ENCODE measurements around the gene RAPGEF1.
"Not testable (repeated sequence)": the region's sequence is repeated elsewhere in the genome, so short reads cannot be mapped to it uniquely, and the experiment has no call there.

Gene RAPGEF1

DNA sequence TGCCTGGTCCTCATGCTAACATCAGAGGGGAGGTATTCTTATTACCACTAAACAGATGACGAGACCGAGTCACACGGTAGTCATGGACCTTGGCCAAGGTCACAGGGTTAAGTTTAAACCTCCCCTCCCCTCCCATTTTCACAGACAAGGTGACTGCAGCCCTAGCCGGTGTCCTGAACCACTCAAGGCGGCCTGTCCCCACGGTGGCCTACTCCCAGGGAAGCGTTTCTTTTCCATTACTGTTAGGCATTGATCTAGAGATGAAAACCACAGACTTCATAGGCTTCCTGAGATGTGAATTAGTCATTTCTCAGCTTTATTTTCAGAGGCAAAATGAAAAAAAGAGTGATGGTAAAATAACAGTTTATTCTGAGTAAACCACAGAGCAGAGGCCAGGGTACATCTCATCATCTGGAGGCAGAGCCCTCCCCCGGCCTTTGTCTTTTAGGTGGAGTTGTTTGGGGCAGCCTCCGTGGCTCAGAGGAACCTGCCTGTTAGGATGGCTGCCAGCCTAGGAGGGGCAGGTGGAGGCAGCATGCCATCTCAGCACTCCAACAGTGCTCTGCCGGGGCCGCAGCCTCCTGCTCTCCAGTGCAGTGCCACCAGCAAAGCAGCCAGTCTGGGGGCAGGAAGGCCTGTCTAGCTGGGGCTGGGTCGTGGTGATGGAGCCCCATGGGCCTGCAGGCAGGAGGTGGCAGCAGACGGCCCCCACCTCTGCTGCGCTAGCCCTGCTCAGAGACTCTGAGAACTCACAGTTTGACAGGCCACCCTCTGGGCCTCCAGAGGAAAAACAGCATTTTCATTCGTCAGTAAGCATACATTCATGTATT lies 71.2 kb downstream of the RAPGEF1 start:
- DNase-seq: peak; percentile 88

DNA sequence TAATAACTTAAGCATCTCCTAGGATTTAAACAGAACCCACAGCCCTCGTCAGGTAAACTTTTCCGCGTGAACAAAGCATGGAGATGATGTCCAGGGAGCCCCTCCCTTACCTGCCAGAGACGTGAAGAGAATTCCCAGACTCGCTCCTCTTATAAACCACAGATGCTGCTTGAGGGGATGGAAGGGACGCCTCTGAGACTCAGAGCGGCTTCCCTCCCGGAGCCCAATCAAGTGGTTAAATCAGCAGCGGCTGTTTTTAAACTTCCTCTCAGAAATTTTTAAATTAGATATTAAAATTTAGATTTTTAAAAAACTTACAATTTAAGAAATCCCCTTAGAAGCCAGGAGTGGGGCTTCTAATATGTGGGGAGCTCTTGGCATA lies 71.8 kb downstream of the RAPGEF1 start:
- no peak for DNase-seq

- DNase-seq: peak; percentile 38
These were observed 72.3 kb downstream of the RAPGEF1 start for GRCh38 chr9:131667576-131667975.

DNA sequence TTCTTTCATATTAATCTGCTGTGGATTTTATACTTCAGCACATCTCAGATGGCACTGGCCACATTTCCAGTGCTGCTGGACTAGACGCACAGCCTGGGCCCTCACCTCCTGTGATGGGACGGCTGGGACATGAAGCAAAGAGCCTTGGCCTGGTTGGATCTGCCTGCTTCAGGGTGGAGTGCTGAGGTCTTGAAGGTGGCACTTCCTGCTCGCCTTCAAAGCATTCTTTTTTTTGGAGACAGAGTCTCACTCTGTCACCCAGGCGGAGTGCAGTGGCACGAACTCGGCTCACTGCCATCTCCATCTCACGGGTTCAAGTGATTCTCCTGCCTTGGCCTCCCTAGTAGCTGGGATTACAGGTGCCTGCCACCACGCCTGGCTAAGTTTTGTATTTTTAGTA lies 73.1 kb downstream of the RAPGEF1 start:
- DNase-seq: no peak

GRCh38 chr9:131666029-131666428 lies 73.8 kb downstream of the RAPGEF1 start:
- DNase-seq: no peak

DNA sequence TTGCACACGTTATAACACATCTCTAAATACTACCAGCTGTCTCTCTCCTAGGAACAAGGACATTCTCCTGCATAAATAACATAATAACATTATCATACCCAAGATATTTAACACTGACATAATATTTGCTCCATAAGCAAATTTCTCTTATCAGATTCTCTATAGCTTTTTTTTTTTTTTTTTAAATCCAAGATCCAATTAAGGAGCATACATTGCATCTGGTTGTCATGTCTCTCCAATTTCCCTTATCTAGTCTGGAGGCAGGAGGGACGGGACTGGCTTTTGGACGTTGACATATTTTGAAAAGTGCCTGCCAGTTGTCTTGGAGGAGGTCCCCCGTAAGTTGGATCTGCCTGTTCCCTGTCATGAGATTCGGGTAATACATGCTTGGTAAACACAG lies 76.6 kb downstream of the RAPGEF1 start:
- no peak for DNase-seq

GRCh38 chr9:131662289-131662621 lies 77.6 kb downstream of the RAPGEF1 start:
- DNase-seq: not testable (repeated sequence)

DNA sequence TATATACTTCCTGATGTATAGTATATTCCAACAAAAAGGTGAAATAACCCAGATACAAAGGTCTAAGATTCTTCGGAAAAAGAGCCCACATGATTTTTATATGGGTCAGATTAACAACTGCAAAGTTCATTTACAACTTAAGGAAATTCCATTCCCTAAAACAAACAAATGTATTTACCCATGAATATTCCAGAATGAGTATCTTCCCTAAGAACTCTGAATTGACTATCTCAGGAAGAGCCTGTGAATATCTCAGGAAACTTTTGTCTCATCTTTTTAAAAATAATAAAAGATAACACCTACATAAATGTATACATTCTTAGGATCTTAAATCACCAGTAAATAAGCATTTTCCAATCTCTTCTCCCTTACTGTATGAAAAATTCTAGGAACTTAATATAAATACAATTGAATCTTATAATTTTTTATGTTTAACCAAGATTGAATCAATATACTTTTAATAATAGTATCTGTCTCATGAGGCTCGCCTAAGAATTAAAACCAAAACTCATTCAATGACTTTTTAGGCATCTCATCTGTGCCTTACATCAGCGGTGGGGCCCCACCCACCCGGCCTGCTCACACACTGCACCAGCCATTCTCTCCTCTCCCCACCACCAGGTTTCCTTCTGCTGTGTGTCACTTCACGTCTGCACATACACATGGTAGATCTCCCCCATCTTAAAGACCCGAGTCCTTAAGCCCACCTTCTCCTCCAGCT lies 78.1 kb downstream of the RAPGEF1 start:
- DNase-seq: no peak

- peak; percentile 79 for DNase-seq
These were observed 79.1 kb downstream of the RAPGEF1 start for GRCh38 chr9:131660466-131661405.

DNA sequence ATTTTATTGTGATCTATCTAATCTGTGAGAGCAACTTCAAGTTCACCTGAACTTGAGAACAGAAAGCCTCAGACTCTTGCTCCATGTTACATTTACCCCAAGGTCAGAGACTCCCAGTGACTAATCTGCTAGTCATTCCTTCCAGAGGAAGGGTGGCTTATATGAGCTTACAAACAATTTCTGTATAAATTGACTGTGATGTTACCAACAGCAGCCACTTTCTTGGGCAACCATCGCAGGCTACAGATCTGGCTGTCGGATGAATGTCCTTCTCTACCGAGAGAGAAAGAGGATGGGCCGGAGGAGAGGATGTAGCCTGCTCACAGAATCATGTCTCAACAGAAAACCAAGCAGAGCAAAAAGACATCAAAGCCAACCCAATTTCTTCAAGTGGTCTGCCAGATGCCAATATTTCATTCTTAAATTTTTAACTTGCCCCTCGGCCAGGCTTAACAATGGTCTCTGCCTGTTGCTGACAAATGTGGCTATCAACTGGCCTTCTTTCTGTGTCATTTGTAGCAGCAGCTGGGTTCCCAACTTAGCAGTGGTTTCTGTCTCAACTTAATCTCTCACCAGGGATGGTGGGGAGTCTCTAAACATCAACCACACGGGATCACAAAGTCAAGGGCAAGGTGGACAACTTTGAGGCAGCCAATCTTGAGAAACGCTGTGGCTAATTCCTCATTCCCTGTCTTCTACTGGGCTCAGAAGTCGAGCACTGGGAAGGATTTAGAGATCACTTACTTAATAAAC lies 81.3 kb downstream of the RAPGEF1 start:
- peak; percentile 89 for DNase-seq

- peak; percentile 79 for DNase-seq
These were observed 81.9 kb downstream of the RAPGEF1 start for GRCh38 chr9:131657940-131658339.

GRCh38 chr9:131657456-131657855 lies 82.4 kb downstream of the RAPGEF1 start:
- no peak for DNase-seq

DNA sequence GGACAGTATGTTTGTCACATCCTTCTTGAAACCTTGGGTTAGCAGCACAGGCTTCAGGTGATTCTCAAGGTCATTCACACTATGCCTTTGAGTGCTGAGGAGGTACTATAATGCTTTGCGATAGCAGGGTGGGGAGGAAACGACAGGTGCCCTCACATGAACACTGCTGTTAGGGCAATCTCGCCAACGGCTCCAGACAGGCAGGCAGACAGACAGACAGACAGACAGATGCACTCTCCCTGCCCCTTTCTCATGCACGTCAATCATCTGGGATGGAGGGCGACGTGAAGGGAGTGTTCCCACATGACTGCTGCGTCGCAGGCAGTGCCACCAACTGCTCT lies 82.9 kb downstream of the RAPGEF1 start:
- DNase-seq: no peak

GRCh38 chr9:131656356-131657036 lies 83.4 kb downstream of the RAPGEF1 start:
- no peak for DNase-seq

DNA sequence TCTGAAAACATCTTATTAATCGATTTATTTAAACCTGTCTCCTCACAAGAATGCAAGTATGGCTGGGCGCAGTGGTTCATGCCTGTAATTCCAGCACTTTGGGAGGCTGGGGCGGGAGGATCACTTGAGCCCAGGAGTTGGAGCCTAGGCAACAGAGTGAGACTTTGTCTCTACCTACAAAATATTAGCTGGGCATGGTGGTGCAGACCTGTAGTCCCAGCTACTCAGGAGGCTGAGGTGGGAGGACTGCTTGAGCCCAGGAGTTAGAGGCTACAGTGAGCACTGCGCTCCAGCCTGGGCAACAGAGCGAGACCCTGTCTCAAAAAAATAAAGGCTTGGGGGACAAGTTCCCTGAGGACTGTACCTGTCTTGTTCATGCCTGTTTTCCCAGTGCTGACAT lies 85.5 kb downstream of the RAPGEF1 start:
- DNase-seq: not testable (repeated sequence)

DNA sequence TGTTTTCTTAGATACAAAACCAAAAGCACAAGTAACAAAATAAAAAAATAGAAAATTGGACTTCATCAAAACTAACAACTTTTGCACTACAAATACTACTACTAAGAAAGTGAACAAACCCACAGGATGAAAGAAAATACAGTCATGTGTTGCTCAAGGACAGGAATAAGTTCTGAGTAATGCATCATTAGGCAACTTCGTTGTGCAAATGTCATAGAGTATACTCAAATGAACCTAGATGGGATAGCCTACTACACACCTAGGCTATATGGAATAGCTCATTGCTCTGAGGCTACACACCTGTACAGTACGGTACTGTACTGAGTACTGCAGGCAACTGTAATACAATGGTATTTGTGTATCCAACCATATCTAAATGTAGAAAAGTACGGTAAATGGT lies 88.3 kb downstream of the RAPGEF1 start:
- no peak for DNase-seq

DNA sequence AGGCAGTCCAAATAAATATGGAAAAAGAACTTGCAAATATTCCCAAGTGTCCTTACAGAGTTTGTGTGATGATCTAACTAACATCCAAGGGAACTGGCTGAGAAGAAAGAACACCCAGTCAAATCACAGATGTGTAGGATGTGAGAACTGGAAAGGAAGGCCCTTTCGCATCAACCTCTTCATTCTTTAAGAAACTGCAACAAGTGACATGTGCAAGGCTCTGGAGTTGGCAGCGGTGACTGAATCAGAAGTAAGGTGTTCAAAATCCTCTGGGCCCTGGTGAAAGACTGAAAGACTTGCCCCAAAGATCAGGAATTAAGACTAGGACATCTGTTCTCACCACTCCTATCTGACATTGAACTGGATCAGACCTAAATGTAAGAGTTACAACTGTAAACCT lies 88.7 kb downstream of the RAPGEF1 start:
- no peak for DNase-seq

GRCh38 chr9:131650254-131650653 lies 89.6 kb downstream of the RAPGEF1 start:
- DNase-seq: peak; percentile 63

- no peak for DNase-seq
These were observed 90.2 kb downstream of the RAPGEF1 start for GRCh38 chr9:131649646-131650045.

DNA sequence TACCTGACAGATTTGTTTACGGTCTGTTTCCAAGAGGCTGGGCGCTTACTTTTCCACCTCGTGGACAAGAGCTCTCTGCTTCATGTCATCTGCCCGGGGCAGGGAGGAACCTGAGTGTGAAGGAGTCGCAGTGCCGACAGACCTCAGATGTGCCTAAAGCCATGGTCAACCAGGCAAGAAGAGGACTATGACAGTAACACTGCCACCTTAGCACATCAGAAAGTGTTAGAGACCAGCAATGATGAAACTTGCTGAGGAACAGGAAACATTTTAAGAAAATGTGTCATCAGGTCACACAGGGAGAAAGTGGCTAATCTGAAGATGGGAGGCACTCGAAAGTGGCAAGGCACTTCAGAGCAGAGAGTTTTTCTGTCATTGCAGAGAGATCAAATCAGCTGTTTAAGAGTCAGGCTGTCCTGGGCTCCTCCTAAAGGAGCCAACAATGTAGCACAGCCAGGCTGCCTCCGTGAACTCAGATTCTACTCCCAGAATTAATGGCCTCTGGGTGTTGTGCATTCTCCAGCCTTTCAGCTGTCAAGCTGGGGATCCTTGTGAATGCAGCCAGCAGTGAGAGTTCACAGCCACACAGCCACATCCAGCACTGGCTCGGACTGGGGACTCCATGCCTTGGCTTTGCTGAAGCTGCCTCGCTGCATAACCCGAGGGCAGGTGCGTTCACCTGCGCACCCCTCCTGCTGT lies 94.6 kb downstream of the RAPGEF1 start:
- peak; percentile 69 for DNase-seq

DNA sequence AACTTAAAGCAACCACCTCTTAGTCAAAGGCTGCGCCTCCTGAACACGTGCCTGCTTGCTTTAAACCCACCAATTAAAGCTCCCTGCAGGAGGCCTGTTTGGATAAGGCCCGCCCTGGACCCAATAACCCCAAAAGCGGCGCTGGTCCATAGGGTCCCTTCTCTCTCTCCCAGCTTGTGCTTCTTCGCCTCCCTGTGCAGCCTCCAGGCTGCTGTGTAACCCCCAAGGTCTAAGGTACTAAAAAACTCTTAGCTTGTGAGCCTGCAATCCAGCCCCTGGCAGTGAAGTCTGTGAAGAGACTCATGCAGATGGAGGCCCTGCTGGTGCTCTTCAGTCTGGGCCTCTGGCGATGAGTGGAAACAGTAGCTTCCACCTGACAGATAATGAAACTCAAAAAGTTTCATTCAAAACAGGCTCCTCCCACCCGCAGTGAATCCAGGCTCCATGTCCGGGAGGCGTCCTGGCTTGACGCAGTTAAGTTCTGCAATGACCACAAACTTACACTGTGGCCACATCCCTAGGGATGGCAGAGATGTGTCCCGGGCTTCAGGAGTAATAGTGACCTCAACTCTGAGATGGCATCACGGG lies 97.3 kb downstream of the RAPGEF1 start:
- no peak for DNase-seq

Data from fibroblast of skin of back (primary cell).